ENCODE results near the gene NAA38. TPM values are rescaled to one million over a fixed set of nuclear protein-coding genes. Genes with fewer than 3 reads are reported as not detected.
A peak's percentile ranks its signal among the peaks of the same experiment; 100 is the strongest.

NAA38 gene
- total and polyA plus RNA-seq, 10 donors, result 51.0 to 185 (median 65.6) TPM

- no peak for DNase-seq
- Histone ChIP-seq H3K4me1 (peaks cover 7 to 73% (median 59%) of the 10 kb centered on the region in 6 donors), H3K4me3 (no peak overlapping the region), H3K9me3 (no peaks in the 10 kb centered on the region), H3K36me3 (peaks cover 0 to 45% (median 13%) of the 10 kb centered on the region in 6 donors), H3K27me3 (replicated peaks in 1 of 7) (no peaks in the 10 kb centered on the region), H3K27ac (peak overlapping the region in 4 of 8 donors; percentile 34 to 61 (median 44))
- intact Hi-C loops (cut with DNase I; ENCODE audit: low total_unique reads), result no loop called here
- TF ChIP-seq POLR2AphosphoS5 (IDR thresholded peaks at IDR 0.05), result no peak
- TF ChIP-seq, protein P1, sequence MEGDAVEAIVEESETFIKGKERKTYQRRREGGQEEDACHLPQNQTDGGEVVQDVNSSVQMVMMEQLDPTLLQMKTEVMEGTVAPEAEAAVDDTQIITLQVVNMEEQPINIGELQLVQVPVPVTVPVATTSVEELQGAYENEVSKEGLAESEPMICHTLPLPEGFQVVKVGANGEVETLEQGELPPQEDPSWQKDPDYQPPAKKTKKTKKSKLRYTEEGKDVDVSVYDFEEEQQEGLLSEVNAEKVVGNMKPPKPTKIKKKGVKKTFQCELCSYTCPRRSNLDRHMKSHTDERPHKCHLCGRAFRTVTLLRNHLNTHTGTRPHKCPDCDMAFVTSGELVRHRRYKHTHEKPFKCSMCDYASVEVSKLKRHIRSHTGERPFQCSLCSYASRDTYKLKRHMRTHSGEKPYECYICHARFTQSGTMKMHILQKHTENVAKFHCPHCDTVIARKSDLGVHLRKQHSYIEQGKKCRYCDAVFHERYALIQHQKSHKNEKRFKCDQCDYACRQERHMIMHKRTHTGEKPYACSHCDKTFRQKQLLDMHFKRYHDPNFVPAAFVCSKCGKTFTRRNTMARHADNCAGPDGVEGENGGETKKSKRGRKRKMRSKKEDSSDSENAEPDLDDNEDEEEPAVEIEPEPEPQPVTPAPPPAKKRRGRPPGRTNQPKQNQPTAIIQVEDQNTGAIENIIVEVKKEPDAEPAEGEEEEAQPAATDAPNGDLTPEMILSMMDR (IDR thresholded peaks at IDR 0.05 in 8 of 11, conservative IDR thresholded peaks at IDR 0.05 in 3 of 11), result no peak
- WGBS, 5 donors, result 39 to 55% (median 49%) methylated on average over 7 of the region's 7 CpGs
Measured at GRCh38 chr17:7881276-7882054, 24.1 kb upstream of the NAA38 start.

- DNase-seq, result no peak
Measured at GRCh38 chr17:7880076-7880868, 22.9 kb upstream of the NAA38 start.

GRCh38 chr17:7878234-7878633 lies 20.9 kb upstream of the NAA38 start:
- Histone ChIP-seq H3K27ac (no peak overlapping the region), H3K27me3 (replicated peaks in 1 of 7) (no peaks in the 10 kb centered on the region), H3K4me1 (peaks cover 0 to 78% (median 52%) of the 10 kb centered on the region in 6 donors), H3K9me3 (no peaks in the 10 kb centered on the region), H3K4me3 (no peak overlapping the region), H3K36me3 (peaks cover 0 to 58% (median 16%) of the 10 kb centered on the region in 6 donors)
- no peak for DNase-seq
- TF ChIP-seq POLR2AphosphoS5 (IDR thresholded peaks at IDR 0.05) (no peak), POLR2A (IDR thresholded peaks at IDR 0.05) (no peak)
- TF ChIP-seq, protein P1 (IDR thresholded peaks at IDR 0.05 in 8 of 11, conservative IDR thresholded peaks at IDR 0.05 in 3 of 11), result no peak
- intact Hi-C loops (cut with DNase I; ENCODE audit: low total_unique reads), result no loop called here
- WGBS, 5 donors, result 91 to 97% (median 95%) methylated on average over 7 of the region's 7 CpGs

More at GRCh38 chr17:7880076-7880868, 22.9 kb upstream of the NAA38 start:
- H3K36me3 ChIP-seq, result peaks cover 0 to 49% (median 15%) of the 10 kb centered on the region in 6 donors
- intact Hi-C loops (cut with DNase I; ENCODE audit: low total_unique reads), result no loop called here
- no peaks in the 10 kb centered on the region for H3K27me3 ChIP-seq (replicated peaks in 1 of 7)
- 77 to 89% (median 82%) methylated on average over 3 of the region's 3 CpGs for WGBS, 5 donors
- H3K4me3 ChIP-seq, result no peak overlapping the region
- no peaks in the 10 kb centered on the region for H3K9me3 ChIP-seq
- TF ChIP-seq, protein P1 (IDR thresholded peaks at IDR 0.05 in 8 of 11, conservative IDR thresholded peaks at IDR 0.05 in 3 of 11), result no peak
- no peak for TF ChIP-seq POLR2A (IDR thresholded peaks at IDR 0.05)
- no peak for TF ChIP-seq POLR2AphosphoS5 (IDR thresholded peaks at IDR 0.05)
- peak overlapping the region in 4 of 8 donors; percentile 3 to 61 (median 44) for H3K27ac ChIP-seq
- H3K4me1 ChIP-seq, result peaks cover 0 to 75% (median 55%) of the 10 kb centered on the region in 6 donors
